Body of pancreas (tissue), 4 donors: Measurements from ENCODE around the gene CMC1. TPM values are rescaled to one million over a fixed set of nuclear protein-coding genes. Genes with fewer than 3 reads are reported as not detected.

Experiments
- ATAC-seq: fragments of 150-250 bp; one replicate; pipeline ENCODE4 v1.9.1; 2016
- DNase-seq, 4 donors: peaks; one replicate each; pipeline ENCODE4 v3.0.0-alpha.2; 2019
- H3K27ac ChIP-seq, 4 donors: fragments of 200-600 bp; sonication (generic); 1 replicate in 3 of 4; 2 replicates in 1 of 4; pipeline versions ENCODE4 v1.5.1 to v1.6.1; 2016 to 2019; ENCODE audit warnings: mild to moderate bottlenecking in 1 of 4, mixed read lengths in 1 of 4, moderate library complexity in 1 of 4
- H3K27me3 ChIP-seq, 2 donors: fragments of 200-600 bp; sonication (generic); one replicate each; pipeline ENCODE4 v1.6.0; 2016; ENCODE audit warnings: mild to moderate bottlenecking in 1 of 2
- H3K36me3 ChIP-seq, 2 donors: fragments of 200-600 bp; sonication (generic); replicated peaks in 1 of 2; 2 replicates each; pipeline ENCODE4 v1.5.1; 2016; ENCODE audit warnings: low read depth in 2 of 2; ENCODE audit not compliant: insufficient read depth in 1 of 2
- H3K4me1 ChIP-seq: fragments of 200-600 bp; sonication (generic); one replicate; pipeline ENCODE4 v1.6.0; 2016
- H3K4me3 ChIP-seq, 2 donors: fragments of 200-600 bp; sonication (generic); 1 replicate in 1 of 2; 2 replicates in 1 of 2; pipeline ENCODE4 v1.5.1; 2016 to 2019
- H3K9me3 ChIP-seq, 3 donors: fragments of 200-600 bp; sonication (generic); 1 replicate in 2 of 3; 2 replicates in 1 of 3; pipeline ENCODE4 v1.5.1; 2016
- CTCF ChIP-seq, 7 experiments: fragments of 450-650 bp in 4 of 7; fragments of 200-600 bp in 3 of 7; sonication (generic) in 3 of 7; IDR thresholded peaks; one replicate each; pipeline ENCODE4 v1.5.1; 2016 to 2019; ENCODE audit warnings: antibody characterized with exemption in 7 of 7
- POLR2A ChIP-seq, 3 donors: fragments of 450-650 bp; IDR thresholded peaks; one replicate each; pipeline ENCODE4 v1.6.1; 2016; ENCODE audit warnings: antibody characterized with exemption in 3 of 3, mild to moderate bottlenecking in 2 of 3
- WGBS, 2 donors: methylation state at CpG; one replicate each; pipeline ENCODE4 v1.1.5; 2017; 5-methylcytosine and 5-hydroxymethylcytosine counted together
- intact Hi-C: fragments of 100-400 bp; cut with DNase I; formaldehyde crosslinking; loops from one replicate; pipeline ENCODE4 v1.15.1; 2023
- total RNA-seq, 2 donors: library from RNA; depleted of rRNA; stranded (reverse); fragments of >200 nt; gene quantifications; one replicate each; pipeline ENCODE4 v1.1.0, GENCODE V29; 2016

Gene CMC1
- total RNA-seq, 2 donors from 2014 or later = 2.6 to 5.4 TPM

GRCh38 chr3:28348629-28349468, 107.4 kb downstream of the CMC1 start, which contains the start of the genes AZI2 and ZCWPW2:
Gene AZI2 (minus strand): TSS chr3:28348824. CDS start chr3:28340617, 8,207 bp downstream.
Gene ZCWPW2 (plus strand): TSS chr3:28348721. CDS start chr3:28413069, 64,348 bp downstream.
- DNase-seq (peak; percentile 97 to 98 (median 97)), ATAC-seq (peak; percentile 94)
- TF ChIP-seq CTCF (IDR thresholded peaks at IDR 0.05) (peak in 3 of 7 experiments; percentile 18 to 44 (median 31)), POLR2A (IDR thresholded peaks at IDR 0.05) (peak; percentile 90 to 94 (median 94))
- H3K9me3 ChIP-seq = no peaks in the 10 kb centered on the region
- intact Hi-C loops = no loop called here
- 0% methylated on average over 24 to 73 of the region's 83 CpGs for WGBS, 2 donors
- H3K27me3 ChIP-seq = no peaks in the 10 kb centered on the region
- peak within 1 kb of the TSS; percentile 92 to 100 (median 100) for H3K27ac ChIP-seq
- H3K4me1 ChIP-seq = peaks cover 25% of the 10 kb centered on the region
- peak within 1 kb of the TSS; percentile 62 to 78 for H3K4me3 ChIP-seq
- no peaks in the 10 kb centered on the region for H3K36me3 ChIP-seq

- WGBS, 2 donors = 8 to 13% methylated on average over 13 of the region's 13 CpGs
- DNase-seq = no peak
- H3K9me3 ChIP-seq = no peaks in the 10 kb centered on the region
- peak overlapping the region; percentile 92 to 100 (median 100) for H3K27ac ChIP-seq
- no peaks in the 10 kb centered on the region for H3K36me3 ChIP-seq
- no peaks in the 10 kb centered on the region for H3K27me3 ChIP-seq
- intact Hi-C loops = no loop called here
- ATAC-seq = peak; percentile 3
- peaks cover 25% of the 10 kb centered on the region for H3K4me1 ChIP-seq
- TF ChIP-seq POLR2A (IDR thresholded peaks at IDR 0.05) (no peak), CTCF (IDR thresholded peaks at IDR 0.05) (peak in 1 of 7 experiments; percentile 10)
- peak overlapping the region; percentile 62 to 78 for H3K4me3 ChIP-seq
Measured at GRCh38 chr3:28349469-28350000, 108.1 kb downstream of the CMC1 start.

Other genes with a start within 250 kb of the CMC1 start
- gene ZCWPW2, start 107.1 kb downstream of the CMC1 start, total RNA-seq = 1 to 10 TPM in 1 of 2 donors, not detected in 1; 1.3 TPM
- gene AZI2, start 107.2 kb downstream of the CMC1 start, total RNA-seq = 10 to 100 TPM; 31.3 to 31.6 TPM